Calu3 (cell line): ENCODE measurements around the gene OR1M1. TPM values are rescaled to one million over a fixed set of nuclear protein-coding genes. Genes with fewer than 3 reads are reported as not detected.

Experiments used
- Bru-seq: library from RNA; stranded (reverse); fragments of 400-500 nt; gene quantifications from one replicate; lab custom pipeline; 2021; lab: Mats Ljungman, UMichigan
- BruChase-seq, 2 experiments: library from RNA; stranded (reverse); fragments of 400-500 nt; gene quantifications; one replicate each; lab custom pipeline; 2021; lab: Mats Ljungman, UMichigan
- BruUV-seq: library from RNA; stranded (reverse); fragments of 400-500 nt; replicated peaks from 2 replicates; lab custom pipeline; 2021; lab: Mats Ljungman, UMichigan
- CTCF ChIA-PET: fragments of 300-600 bp; sonication (Branson Sonifier 250); formaldehyde crosslinking; loops from one replicate; lab custom pipeline; 2022; ENCODE audit warnings: antibody characterized with exemption; lab: Charles Lee
- DNase-seq: peaks from one replicate; pipeline ENCODE4 v3.0.0; 2022
- H3K27ac Mint-ChIP-seq: one replicate; pipeline ENCODE4 v1.8.0; 2022; ENCODE audit warnings: mixed read lengths; ENCODE audit not compliant: unreplicated experiment
- H3K27me3 Mint-ChIP-seq: one replicate; pipeline ENCODE4 v1.8.0; 2022; ENCODE audit warnings: mixed read lengths; ENCODE audit not compliant: unreplicated experiment
- H3K36me3 Mint-ChIP-seq: one replicate; pipeline ENCODE4 v1.8.0; 2022; ENCODE audit warnings: mild to moderate bottlenecking, moderate library complexity, mixed read lengths; ENCODE audit not compliant: insufficient read depth, unreplicated experiment
- H3K4me1 Mint-ChIP-seq: one replicate; pipeline ENCODE4 v1.8.0; 2022; ENCODE audit warnings: mild to moderate bottlenecking, low read depth, mixed read lengths; ENCODE audit not compliant: unreplicated experiment
- H3K4me3 Mint-ChIP-seq: one replicate; pipeline ENCODE4 v1.8.0; 2022; ENCODE audit warnings: mild to moderate bottlenecking, low read depth, moderate library complexity, mixed read lengths; ENCODE audit not compliant: unreplicated experiment
- H3K9me3 Mint-ChIP-seq: one replicate; pipeline ENCODE4 v1.8.0; 2022; ENCODE audit warnings: low read depth, mixed read lengths; ENCODE audit not compliant: unreplicated experiment
- CTCF ChIP-seq: fragments of 200-600 bp; IDR thresholded peaks from one replicate; pipeline ENCODE4 v1.8.0; 2022; ENCODE audit warnings: antibody characterized with exemption; ENCODE audit not compliant: unreplicated experiment
- intact Hi-C: fragments of 100-400 bp; cut with micrococcal nuclease; formaldehyde crosslinking; loops from one replicate; pipeline ENCODE4 v1.10.0; 2022; ENCODE audit not compliant: unreplicated experiment
- long read RNA-seq: library from polyadenylated mRNA; stranded (forward); transcript quantifications from one replicate; pipeline ENCODE4 v2.0.0, GENCODE V29; 2022
- total RNA-seq: library from RNA; stranded (reverse); gene quantifications from 2 replicates; pipeline ENCODE4 v1.2.3, GENCODE V29; 2022

OR1M1 gene
- total RNA-seq (not detected in 2 replicates), Bru-seq, nascent RNA (not detected), BruChase-seq, experiment 1, labeled RNA remaining after a 6-hour chase (not detected), BruChase-seq, experiment 2, labeled RNA remaining after a 2-hour chase (not detected)
- long read RNA-seq = 0 reads

- Mint-ChIP-seq H3K27me3 (no peaks in the 10 kb centered on the region), H3K4me1 (no peaks in the 10 kb centered on the region), H3K4me3 (no peak within 1 kb of the TSS), H3K9me3 (no peaks in the 10 kb centered on the region), H3K36me3 (no peaks in the 10 kb centered on the region), H3K27ac (no peak within 1 kb of the TSS)
- no peak for TF ChIP-seq CTCF
- no peak for DNase-seq
- BruUV-seq = no TSS peak
- CTCF ChIA-PET = no interaction called here
- intact Hi-C loops = no loop called here
These were observed at the start of gene OR1M1 for GRCh38 chr19:9086761-9087160. TSS of gene OR1M1 (plus strand) at chr19:9087061. CDS start at chr19:9093245, 6,184 bp downstream.

- no TSS peak for BruUV-seq
- H3K27ac Mint-ChIP-seq = no peak overlapping the region
- no peak for DNase-seq
- H3K9me3 Mint-ChIP-seq = no peaks in the 10 kb centered on the region
- intact Hi-C loops = no loop called here
- H3K36me3 Mint-ChIP-seq = no peaks in the 10 kb centered on the region
- H3K27me3 Mint-ChIP-seq = peaks cover 15% of the 10 kb centered on the region
- H3K4me3 Mint-ChIP-seq = no peak overlapping the region
- CTCF ChIA-PET = no interaction called here
- H3K4me1 Mint-ChIP-seq = peaks cover 7% of the 10 kb centered on the region
- no peak for TF ChIP-seq CTCF
These were observed 49.3 kb upstream of the OR1M1 start for GRCh38 chr19:9037400-9038062.

- no TSS peak for BruUV-seq
- no peak overlapping the region for H3K27ac Mint-ChIP-seq
- CTCF ChIA-PET = no interaction called here
- no peaks in the 10 kb centered on the region for H3K9me3 Mint-ChIP-seq
- intact Hi-C loops = no loop called here
- peaks cover 14% of the 10 kb centered on the region for H3K4me1 Mint-ChIP-seq
- no peak for DNase-seq
- TF ChIP-seq CTCF = no peak
- peaks cover 15% of the 10 kb centered on the region for H3K27me3 Mint-ChIP-seq
- no peaks in the 10 kb centered on the region for H3K36me3 Mint-ChIP-seq
- H3K4me3 Mint-ChIP-seq = no peak overlapping the region
These were observed 47.1 kb upstream of the OR1M1 start for GRCh38 chr19:9039728-9040127.

- CTCF ChIA-PET = interaction anchor here (1.6 kb wide), 1 partner anchor 35 kb away, joined by 3 read pairs; no protein-coding TSS in a partner anchor
- no peak for DNase-seq
- no peaks in the 10 kb centered on the region for H3K9me3 Mint-ChIP-seq
- H3K27ac Mint-ChIP-seq = no peak overlapping the region
- intact Hi-C loops = no loop called here
- peaks cover 15% of the 10 kb centered on the region for H3K27me3 Mint-ChIP-seq
- TF ChIP-seq CTCF = no peak
- no TSS peak for BruUV-seq
- H3K4me1 Mint-ChIP-seq = peaks cover 14% of the 10 kb centered on the region
- no peaks in the 10 kb centered on the region for H3K36me3 Mint-ChIP-seq
- H3K4me3 Mint-ChIP-seq = no peak overlapping the region
These were observed 46.7 kb upstream of the OR1M1 start for GRCh38 chr19:9040131-9040530.
